NB4 (cell line): Measurements from ENCODE around the gene CD200R1L.

Experiments
- POLR2A ChIP-seq: IDR thresholded peaks from 2 replicates; pipeline ENCODE4 v1.6.1; 2011; ENCODE audit warnings: mild to moderate bottlenecking; ENCODE audit not compliant: insufficient read length; ENCODE audit errors: extremely low read depth
- TF ChIP-seq, protein P1 (sequence below): IDR thresholded peaks from 2 replicates; pipeline ENCODE4 v1.6.1; 2011; ENCODE audit warnings: low read depth, low read length
- TF ChIP-seq, protein P2 (sequence below): IDR thresholded peaks from one replicate; pipeline ENCODE4 v1.5.1; 2012; ENCODE audit warnings: low read depth, low read length

DNA sequence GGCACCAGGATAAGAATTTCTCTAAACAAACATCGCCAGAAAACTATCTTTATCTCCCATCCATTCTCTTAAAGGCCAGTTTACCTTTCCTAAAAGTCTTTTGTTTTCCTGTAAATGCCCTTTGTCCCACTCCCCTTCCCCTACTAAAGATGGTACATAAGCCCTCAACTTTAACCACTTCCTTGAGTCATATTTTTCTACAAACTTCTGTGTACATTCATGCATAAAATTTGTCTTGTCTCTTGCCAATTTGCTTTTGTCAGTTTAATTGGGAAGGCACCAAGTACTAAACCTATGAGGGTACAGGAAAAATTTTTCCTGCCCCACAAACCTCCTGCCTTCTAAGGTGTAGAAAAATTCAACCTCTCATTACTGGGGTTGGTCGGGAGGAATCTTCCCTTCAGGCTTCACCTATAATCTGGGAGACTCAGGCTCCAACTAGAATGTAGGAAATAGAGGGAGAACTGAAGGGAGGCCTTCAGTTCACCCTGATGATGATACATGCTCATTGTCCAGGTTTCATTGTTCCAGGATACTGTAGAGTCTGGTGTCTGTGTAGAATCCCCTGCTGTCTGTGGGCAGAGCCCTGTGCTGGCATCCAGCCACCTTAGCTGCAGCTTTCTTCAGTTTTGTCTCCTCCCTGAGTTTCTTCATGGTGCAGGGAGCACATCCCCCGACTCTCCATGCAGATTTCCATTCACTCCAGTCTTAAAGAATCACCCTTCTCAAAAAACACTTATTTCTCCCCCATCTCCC is 53.2 kb downstream of the CD200R1L start:
- TF ChIP-seq, protein P1, sequence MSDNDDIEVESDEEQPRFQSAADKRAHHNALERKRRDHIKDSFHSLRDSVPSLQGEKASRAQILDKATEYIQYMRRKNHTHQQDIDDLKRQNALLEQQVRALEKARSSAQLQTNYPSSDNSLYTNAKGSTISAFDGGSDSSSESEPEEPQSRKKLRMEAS: no peak
- TF ChIP-seq, protein P2, sequence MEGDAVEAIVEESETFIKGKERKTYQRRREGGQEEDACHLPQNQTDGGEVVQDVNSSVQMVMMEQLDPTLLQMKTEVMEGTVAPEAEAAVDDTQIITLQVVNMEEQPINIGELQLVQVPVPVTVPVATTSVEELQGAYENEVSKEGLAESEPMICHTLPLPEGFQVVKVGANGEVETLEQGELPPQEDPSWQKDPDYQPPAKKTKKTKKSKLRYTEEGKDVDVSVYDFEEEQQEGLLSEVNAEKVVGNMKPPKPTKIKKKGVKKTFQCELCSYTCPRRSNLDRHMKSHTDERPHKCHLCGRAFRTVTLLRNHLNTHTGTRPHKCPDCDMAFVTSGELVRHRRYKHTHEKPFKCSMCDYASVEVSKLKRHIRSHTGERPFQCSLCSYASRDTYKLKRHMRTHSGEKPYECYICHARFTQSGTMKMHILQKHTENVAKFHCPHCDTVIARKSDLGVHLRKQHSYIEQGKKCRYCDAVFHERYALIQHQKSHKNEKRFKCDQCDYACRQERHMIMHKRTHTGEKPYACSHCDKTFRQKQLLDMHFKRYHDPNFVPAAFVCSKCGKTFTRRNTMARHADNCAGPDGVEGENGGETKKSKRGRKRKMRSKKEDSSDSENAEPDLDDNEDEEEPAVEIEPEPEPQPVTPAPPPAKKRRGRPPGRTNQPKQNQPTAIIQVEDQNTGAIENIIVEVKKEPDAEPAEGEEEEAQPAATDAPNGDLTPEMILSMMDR: no peak
- no peak for TF ChIP-seq POLR2A
